ENCODE data around the gene CD24.
"Not testable (repeated sequence)": the region's sequence is repeated elsewhere in the genome, so short reads cannot be mapped to it uniquely, and the experiment has no call there.

CD24 gene

GRCh38 chr6:106974336-106974998, at the start of gene CD24:
Gene CD24 (minus strand): TSS chr6:106974729. CDS start chr6:106974646, 83 bp downstream.
- DNase-seq (ENCODE audit: low read depth) = no peak

- DNase-seq (ENCODE audit: low read depth) = no peak
Measured at GRCh38 chr6:107021446-107022185, 47.1 kb upstream of the CD24 start.

GRCh38 chr6:107020239-107020638, 45.7 kb upstream of the CD24 start:
- no peak for DNase-seq (ENCODE audit: low read depth)

- not testable (repeated sequence) for DNase-seq (ENCODE audit: low read depth)
Measured at GRCh38 chr6:107019628-107020027, 45.1 kb upstream of the CD24 start.

GRCh38 chr6:107019047-107019446, 44.5 kb upstream of the CD24 start:
- no peak for DNase-seq (ENCODE audit: low read depth)

GRCh38 chr6:107009499-107009898, 35.0 kb upstream of the CD24 start:
- DNase-seq (ENCODE audit: low read depth) = no peak

GRCh38 chr6:106997392-106998158, 23.0 kb upstream of the CD24 start:
- peak; percentile 45 for DNase-seq (ENCODE audit: low read depth)

GRCh38 chr6:106995640-106996039, 21.1 kb upstream of the CD24 start:
- no peak for DNase-seq (ENCODE audit: low read depth)

GRCh38 chr6:106989737-106990136, 15.2 kb upstream of the CD24 start:
- DNase-seq (ENCODE audit: low read depth) = not testable (repeated sequence)

GRCh38 chr6:106988664-106989063, 14.1 kb upstream of the CD24 start:
- no peak for DNase-seq (ENCODE audit: low read depth)

GRCh38 chr6:106981926-106982325, 7.4 kb upstream of the CD24 start:
- DNase-seq (ENCODE audit: low read depth) = no peak

- DNase-seq (ENCODE audit: low read depth) = no peak
Measured at GRCh38 chr6:106980926-106981325, 6.4 kb upstream of the CD24 start.

- peak; percentile 73 for DNase-seq (ENCODE audit: low read depth)
Measured at GRCh38 chr6:106979435-106979884, 4.9 kb upstream of the CD24 start.

- DNase-seq (ENCODE audit: low read depth) = no peak
Measured at GRCh38 chr6:106977246-106977645, 2.7 kb upstream of the CD24 start.

GRCh38 chr6:106976270-106976669, 1.7 kb upstream of the CD24 start:
- DNase-seq (ENCODE audit: low read depth) = no peak

- DNase-seq (ENCODE audit: low read depth) = no peak
Measured at GRCh38 chr6:106975738-106976064, 1.2 kb upstream of the CD24 start.

- DNase-seq (ENCODE audit: low read depth) = no peak
Measured at GRCh38 chr6:106974999-106975737, 639 bp upstream of the CD24 start.

- DNase-seq (ENCODE audit: low read depth) = no peak
Measured at GRCh38 chr6:106973836-106974335, 643 bp downstream of the CD24 start.

- no peak for DNase-seq (ENCODE audit: low read depth)
Measured at GRCh38 chr6:106973018-106973835, 1.3 kb downstream of the CD24 start.

- no peak for DNase-seq (ENCODE audit: low read depth)
Measured at GRCh38 chr6:106972500-106972899, 2.0 kb downstream of the CD24 start.

- not testable (repeated sequence) for DNase-seq (ENCODE audit: low read depth)
Measured at GRCh38 chr6:106970769-106971168, 3.8 kb downstream of the CD24 start.

Measured in activated T-cell treated with anti-CD3 and anti-CD28 coated beads for 48 hours (primary cell).